NOMO-1 (cell line): ENCODE results near the gene SH3TC1.

ENCODE experiments used
- DNase-seq, 2 experiments: peaks; one replicate each; lab custom pipeline; 2025; ENCODE audit not compliant: unreplicated experiment in 2 of 2; lab: John Stamatoyannopoulos, UW

The SH3TC1 gene

GRCh38 chr4:8163436-8164193 lies 35.5 kb upstream of the SH3TC1 start:
- DNase-seq: no peak

- no peak for DNase-seq
These were observed 34.9 kb upstream of the SH3TC1 start for GRCh38 chr4:8164194-8164565.

GRCh38 chr4:8164687-8165086 lies 34.4 kb upstream of the SH3TC1 start:
- DNase-seq: no peak

- DNase-seq: no peak
These were observed 33.7 kb upstream of the SH3TC1 start for GRCh38 chr4:8165374-8165896.

DNA sequence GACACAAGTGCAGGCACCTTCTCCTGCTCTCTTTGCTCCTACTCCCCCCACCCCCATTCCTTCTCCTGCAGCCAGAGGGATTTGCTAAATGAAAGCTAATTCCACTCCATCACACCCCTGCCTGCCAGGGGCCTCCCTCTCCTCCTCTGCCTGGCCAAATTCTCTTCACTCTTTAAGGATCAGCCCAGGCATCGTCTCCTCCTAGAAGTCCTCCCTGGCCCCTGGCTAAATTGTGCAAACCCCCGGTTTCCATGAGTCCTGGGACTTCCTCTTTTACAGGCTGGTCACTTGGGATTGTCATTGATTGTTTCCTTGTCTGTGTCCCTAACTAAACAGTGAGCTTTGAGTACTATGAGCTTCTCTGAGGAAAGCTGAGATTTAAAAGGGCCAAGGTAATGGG lies 31.8 kb upstream of the SH3TC1 start:
- peak in 1 of 2 experiments; percentile 45 for DNase-seq

- DNase-seq: peak; percentile 25 to 45
These were observed 31.3 kb upstream of the SH3TC1 start for GRCh38 chr4:8167815-8168214.

GRCh38 chr4:8168232-8168631 lies 30.9 kb upstream of the SH3TC1 start:
- no peak for DNase-seq

- DNase-seq: no peak
These were observed 30.1 kb upstream of the SH3TC1 start for GRCh38 chr4:8168832-8169598.

DNA sequence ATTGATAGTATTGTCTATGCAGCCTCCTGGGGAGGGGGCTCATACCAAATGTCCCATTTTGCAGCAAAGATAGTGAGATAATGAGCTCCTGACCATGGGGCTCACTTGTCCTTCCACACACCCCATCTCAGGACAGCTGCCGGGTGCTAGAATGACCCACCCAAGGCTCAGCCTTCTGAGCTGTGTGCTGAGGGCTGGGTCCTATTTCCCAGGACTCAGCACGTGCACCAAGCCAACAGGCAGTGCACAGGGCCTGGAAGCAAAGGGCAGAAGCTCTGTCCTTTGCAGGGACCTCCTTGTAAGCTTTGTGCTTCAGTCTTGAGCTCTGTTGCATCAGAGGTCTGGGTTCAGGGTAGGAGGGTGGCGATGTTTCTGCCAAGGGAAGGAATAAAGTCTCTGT lies 29.3 kb upstream of the SH3TC1 start:
- no peak for DNase-seq

DNA sequence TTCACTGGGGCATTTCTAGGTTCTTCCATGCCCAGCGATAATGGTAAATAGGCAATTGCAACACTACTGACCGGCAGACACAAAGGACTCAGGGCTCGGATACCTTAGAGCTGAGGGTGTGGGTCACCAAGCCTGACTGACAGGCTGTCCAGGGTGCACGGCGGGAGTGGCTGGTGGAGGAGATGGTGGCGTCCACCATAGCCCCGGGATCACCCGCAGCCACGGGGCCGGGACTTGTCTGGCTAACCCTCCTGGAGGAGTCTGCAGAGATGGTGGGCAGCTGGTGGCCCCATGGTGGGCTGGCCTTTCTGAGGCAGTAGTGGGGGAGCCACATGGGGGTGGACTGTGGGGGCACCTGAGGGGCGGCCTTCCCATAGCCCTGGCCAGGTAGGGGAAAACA lies 28.7 kb upstream of the SH3TC1 start:
- no peak for DNase-seq

GRCh38 chr4:8171266-8171665 lies 27.8 kb upstream of the SH3TC1 start:
- DNase-seq: no peak

DNA sequence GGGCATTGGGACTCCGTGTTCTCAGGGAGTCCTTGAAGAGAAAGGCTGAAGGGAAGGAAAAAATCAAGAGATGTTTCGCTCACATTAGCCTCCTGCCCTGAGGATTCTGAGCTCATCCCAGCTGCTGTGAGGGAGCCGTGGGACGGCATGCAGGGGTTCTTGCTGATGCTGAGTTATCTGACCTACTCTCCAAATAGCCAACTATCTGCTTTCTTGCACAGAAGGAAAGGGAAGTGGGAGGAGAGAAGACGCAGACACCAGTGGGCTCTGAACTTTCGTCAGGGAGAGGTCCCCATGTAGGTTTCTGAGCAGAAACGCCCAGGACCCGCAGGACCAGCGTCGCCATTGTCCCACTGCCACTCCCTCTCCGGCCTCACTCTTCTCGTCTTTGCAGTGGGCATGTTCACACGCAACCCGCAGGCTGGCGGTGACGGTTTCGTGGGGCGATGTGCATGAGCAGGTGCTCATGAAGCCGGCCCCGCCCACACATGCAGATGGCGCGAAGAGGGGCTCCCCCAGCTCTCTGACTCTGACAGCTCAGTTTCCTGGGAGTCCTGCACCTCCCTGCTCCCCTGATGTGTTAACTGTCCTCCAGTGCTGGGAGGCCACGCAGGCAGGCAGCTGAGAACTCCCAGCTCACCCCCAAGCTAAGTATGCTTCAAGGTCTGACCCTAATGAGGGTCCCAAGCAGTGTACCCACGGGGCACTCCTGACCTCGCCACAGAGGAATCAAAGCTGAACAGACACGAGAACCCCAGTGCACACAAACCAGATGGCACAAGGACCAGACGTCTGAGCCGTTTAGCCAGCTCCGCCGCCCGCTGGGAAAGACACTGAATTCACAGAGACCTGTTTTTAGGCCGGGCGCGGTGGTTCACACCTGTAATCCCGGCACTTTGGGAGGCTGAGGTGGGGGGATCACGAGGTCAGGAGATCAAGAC lies 26.8 kb upstream of the SH3TC1 start:
- no peak for DNase-seq

DNA sequence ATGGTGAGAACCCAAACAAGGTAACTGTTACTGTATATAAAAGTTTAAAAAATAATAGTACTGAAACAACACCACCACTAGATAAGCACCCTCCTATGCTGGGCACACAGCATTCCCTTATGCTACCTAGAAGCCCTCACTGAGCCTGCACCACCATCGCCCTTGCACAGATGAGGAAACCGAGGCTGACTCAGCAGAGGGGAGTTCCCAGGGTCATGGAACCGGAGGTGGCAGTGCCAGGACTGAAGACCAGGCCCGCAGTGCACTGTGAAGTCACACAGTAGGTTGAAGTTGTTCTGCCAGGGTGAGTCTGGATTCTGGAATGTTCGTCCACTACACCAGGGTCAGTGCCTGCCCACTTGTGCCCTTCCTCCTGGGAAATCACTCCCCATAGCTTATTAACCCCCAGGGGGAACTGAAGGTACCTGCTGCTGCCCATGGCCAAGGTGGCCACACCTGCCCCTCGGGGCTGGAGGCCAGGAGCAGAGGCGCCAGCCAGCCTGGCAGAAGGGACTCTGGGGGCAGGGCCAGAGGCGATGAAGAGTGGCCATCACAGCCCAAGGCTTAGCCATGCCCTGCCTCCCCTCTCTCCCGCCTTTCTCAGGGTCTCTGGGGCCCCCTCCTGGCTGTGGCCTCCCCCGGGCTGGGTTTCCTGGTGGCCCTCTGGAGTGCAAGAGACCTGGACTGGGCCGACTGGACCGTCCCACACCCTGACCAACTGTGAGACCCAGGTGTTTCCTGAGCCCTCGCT lies 25.4 kb upstream of the SH3TC1 start:
- no peak for DNase-seq

DNA sequence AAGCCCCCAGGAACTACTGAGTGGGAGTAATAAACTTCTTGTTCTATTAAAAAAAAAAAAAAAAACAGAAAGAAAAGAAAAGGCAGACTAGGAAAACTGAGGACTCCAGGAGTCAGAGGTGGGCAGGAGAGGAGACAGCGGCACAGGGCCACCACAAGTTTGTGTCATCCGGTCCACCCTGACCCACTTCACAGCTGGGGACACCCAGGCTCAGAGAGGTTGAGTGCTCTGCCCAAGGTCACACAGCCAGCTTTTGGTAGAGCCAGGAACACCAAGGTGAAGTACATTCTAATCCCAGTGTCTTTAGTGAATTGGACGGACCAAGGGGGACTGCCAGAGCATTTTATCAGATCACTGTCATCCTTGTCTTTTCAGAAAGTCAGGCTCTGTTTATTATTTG lies 24.1 kb upstream of the SH3TC1 start:
- no peak for DNase-seq

GRCh38 chr4:8175686-8176085 lies 23.4 kb upstream of the SH3TC1 start:
- DNase-seq: no peak

GRCh38 chr4:8176547-8177399 lies 22.3 kb upstream of the SH3TC1 start:
- peak; percentile 71 to 76 for DNase-seq

GRCh38 chr4:8177552-8177951 lies 21.5 kb upstream of the SH3TC1 start:
- no peak for DNase-seq

DNA sequence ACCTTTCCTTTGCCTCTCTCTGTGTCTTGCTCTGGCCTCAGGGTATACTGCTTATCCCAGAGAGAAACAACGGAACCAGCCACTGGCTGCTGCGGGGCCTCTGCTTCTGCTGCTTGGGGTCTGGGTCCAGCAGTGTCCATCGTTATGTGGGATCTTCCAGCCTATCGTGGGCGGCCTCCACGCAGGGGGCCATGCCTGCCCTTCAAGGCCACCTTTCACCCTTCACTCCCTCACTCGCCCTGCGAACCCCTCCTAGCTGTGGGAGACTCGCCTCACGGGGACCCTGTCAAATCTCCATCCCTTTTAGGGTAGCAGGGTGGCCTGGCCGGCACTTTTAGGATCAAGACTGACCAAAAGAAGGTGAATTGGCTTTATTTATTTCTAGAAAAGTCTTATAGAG lies 21.1 kb upstream of the SH3TC1 start:
- DNase-seq: no peak

DNA sequence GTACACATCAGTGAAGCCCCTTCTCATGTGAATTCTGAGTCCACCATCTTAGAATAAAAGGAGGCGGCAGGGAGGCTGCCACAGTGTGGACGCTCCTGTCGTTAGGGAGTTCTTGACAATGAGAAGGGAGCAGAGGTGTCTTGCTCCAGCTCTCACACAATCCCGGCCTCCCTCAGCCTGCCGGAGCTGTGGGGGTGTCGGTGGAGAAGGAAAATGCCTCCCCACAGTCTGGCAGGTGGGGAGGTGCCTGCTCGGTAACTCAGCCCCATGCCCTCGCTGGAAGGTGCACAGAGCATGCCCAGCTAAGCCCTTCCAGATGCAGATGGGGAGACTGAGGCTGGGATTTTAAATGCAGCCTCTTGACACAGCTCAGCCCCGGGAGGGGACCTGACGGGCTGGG lies 20.0 kb upstream of the SH3TC1 start:
- no peak for DNase-seq
